Measurements from ENCODE around the gene ADGRL4. TPM values are rescaled to one million over a fixed set of nuclear protein-coding genes. Genes with fewer than 3 reads are reported as not detected.

Gene ADGRL4
- total RNA-seq, 4 donors from 2014 or later = 7.6 to 26.5 (median 22.4) TPM

GRCh38 chr1:79012500-79012899 is 6.0 kb upstream of the ADGRL4 start:
- no peaks in the 10 kb centered on the region for H3K4me1 ChIP-seq
- 70 to 87% methylated on average over 2 of the region's 2 CpGs for WGBS, 2 donors
- no peaks in the 10 kb centered on the region for H3K27me3 ChIP-seq
- TF ChIP-seq POLR2A (IDR thresholded peaks at IDR 0.05) (no peak), CTCF (IDR thresholded peaks at IDR 0.05) (no peak)
- no peak overlapping the region for H3K4me3 ChIP-seq (replicated peaks in 1 of 3)
- H3K27ac ChIP-seq = no peak overlapping the region
- intact Hi-C loops (cut with DNase I) = no loop called here
- DNase-seq = no peak
- no peaks in the 10 kb centered on the region for H3K36me3 ChIP-seq
- no peaks in the 10 kb centered on the region for H3K9me3 ChIP-seq

- TF ChIP-seq CTCF (IDR thresholded peaks at IDR 0.05) (no peak), POLR2A (IDR thresholded peaks at IDR 0.05) (no peak)
- no peaks in the 10 kb centered on the region for H3K4me1 ChIP-seq
- WGBS, 2 donors = 83 to 84% methylated on average over 4 of the region's 4 CpGs
- no peaks in the 10 kb centered on the region for H3K9me3 ChIP-seq
- H3K4me3 ChIP-seq (replicated peaks in 1 of 3) = no peak overlapping the region
- H3K27ac ChIP-seq = no peak overlapping the region
- H3K36me3 ChIP-seq = no peaks in the 10 kb centered on the region
- no peak for DNase-seq
- no peaks in the 10 kb centered on the region for H3K27me3 ChIP-seq
- intact Hi-C loops (cut with DNase I) = no loop called here
Observed at GRCh38 chr1:79010589-79010988, 4.1 kb upstream of the ADGRL4 start.

GRCh38 chr1:79005945-79006344 is 585 bp downstream of the ADGRL4 start:
- H3K4me1 ChIP-seq = no peaks in the 10 kb centered on the region
- H3K27ac ChIP-seq = peak overlapping the region; percentile 34 to 56 (median 50)
- DNase-seq = no peak
- WGBS, 2 donors = 47 to 56% methylated on average over 4 of the region's 4 CpGs
- no peaks in the 10 kb centered on the region for H3K9me3 ChIP-seq
- peak overlapping the region in 1 of 3 donors; percentile 9 for H3K4me3 ChIP-seq (replicated peaks in 1 of 3)
- no peak for TF ChIP-seq CTCF (IDR thresholded peaks at IDR 0.05)
- H3K27me3 ChIP-seq = no peaks in the 10 kb centered on the region
- intact Hi-C loops (cut with DNase I) = no loop called here
- H3K36me3 ChIP-seq = no peaks in the 10 kb centered on the region

GRCh38 chr1:79004916-79005315 is 1.6 kb downstream of the ADGRL4 start:
- no peak overlapping the region for H3K27ac ChIP-seq
- H3K9me3 ChIP-seq = no peaks in the 10 kb centered on the region
- no peaks in the 10 kb centered on the region for H3K4me1 ChIP-seq
- DNase-seq = no peak
- H3K4me3 ChIP-seq (replicated peaks in 1 of 3) = no peak overlapping the region
- TF ChIP-seq CTCF (IDR thresholded peaks at IDR 0.05) (no peak), POLR2A (IDR thresholded peaks at IDR 0.05) (no peak)
- no peaks in the 10 kb centered on the region for H3K36me3 ChIP-seq
- WGBS, 2 donors = 88 to 89% methylated on average over 3 of the region's 3 CpGs
- no peaks in the 10 kb centered on the region for H3K27me3 ChIP-seq
- intact Hi-C loops (cut with DNase I) = no loop called here

- no peak for DNase-seq
- Histone ChIP-seq H3K4me3 (replicated peaks in 1 of 3) (no peak overlapping the region), H3K36me3 (no peaks in the 10 kb centered on the region), H3K9me3 (no peaks in the 10 kb centered on the region), H3K27me3 (no peaks in the 10 kb centered on the region), H3K27ac (no peak overlapping the region), H3K4me1 (no peaks in the 10 kb centered on the region)
- WGBS, 2 donors = 87 to 92% methylated on average over 1 of the region's 1 CpG
- TF ChIP-seq POLR2A (IDR thresholded peaks at IDR 0.05) (no peak), CTCF (IDR thresholded peaks at IDR 0.05) (no peak)
- intact Hi-C loops (cut with DNase I) = no loop called here
Observed at GRCh38 chr1:78996791-78997190, 9.7 kb downstream of the ADGRL4 start.

Measured in thyroid gland (tissue), 4 donors.